ENCODE measurements around the gene TRIM34. TPM values are rescaled to one million over a fixed set of nuclear protein-coding genes. Genes with fewer than 3 reads are reported as not detected.

Gene TRIM34
- total RNA-seq, 1 donor from 2014 or later, result 9.7 TPM

GRCh38 chr11:5683620-5684019 is 58.8 kb downstream of the TRIM34 start:
- intact Hi-C loops (cut with micrococcal nuclease), result loop anchor here (1.0 to 2.0 kb wide), 10 partner anchors 17 to 1075 kb away; partner anchors contain the start of genes FHIP1B, MRPL17, OR52N2 and SMPD1

GRCh38 chr11:5684036-5684645 is 59.3 kb downstream of the TRIM34 start:
- intact Hi-C loops (cut with micrococcal nuclease), result loop anchor here (1.0 to 2.0 kb wide), 10 partner anchors 17 to 1075 kb away; partner anchors contain the start of genes FHIP1B, MRPL17, OR52N2 and SMPD1

- intact Hi-C loops (cut with micrococcal nuclease), result loop anchor here (1.0 to 5.0 kb wide), 13 partner anchors 16 to 1076 kb away; partner anchors contain the start of genes ARFIP2, CAVIN3, FHIP1B and MRPL17
Measured at GRCh38 chr11:5684646-5685362, 60.0 kb downstream of the TRIM34 start, which contains the start of gene TRIM5. TSS of gene TRIM5 (minus strand) at chr11:5685074. CDS start at chr11:5680177, 4,897 bp downstream.

- intact Hi-C loops (cut with micrococcal nuclease), result loop anchor here (5.0 kb wide), 2 partner anchors 636 to 1061 kb away; partner anchors contain the start of gene CAVIN3
Measured at GRCh38 chr11:5686426-5686825, 61.6 kb downstream of the TRIM34 start.

GRCh38 chr11:5688482-5688881 is 63.7 kb downstream of the TRIM34 start:
- intact Hi-C loops (cut with micrococcal nuclease), result loop anchor here (2.0 to 5.0 kb wide), 3 partner anchors 634 to 1059 kb away; partner anchors contain the start of genes CAVIN3 and TAF10

GRCh38 chr11:5689551-5689983 is 64.8 kb downstream of the TRIM34 start, which contains the start of gene TRIM22:
TSS of gene TRIM22 (plus strand) at chr11:5689790. CDS start at chr11:5696233, 6,443 bp downstream.
- intact Hi-C loops (cut with micrococcal nuclease), result loop anchor here (1.0 to 5.0 kb wide), 5 partner anchors 65 to 1058 kb away; partner anchors contain the start of genes CAVIN3 and TAF10

GRCh38 chr11:5690216-5690615 is 65.4 kb downstream of the TRIM34 start:
- intact Hi-C loops (cut with micrococcal nuclease), result loop anchor here (5.0 kb wide), 2 partner anchors 48 to 1298 kb away; partner anchors contain the start of gene TRIM21

GRCh38 chr11:5690736-5691135 is 65.9 kb downstream of the TRIM34 start:
- intact Hi-C loops (cut with micrococcal nuclease), result loop anchor here (5.0 kb wide), 2 partner anchors 48 to 1298 kb away; partner anchors contain the start of gene TRIM21

- intact Hi-C loops (cut with micrococcal nuclease), result loop anchor here (5.0 kb wide), 2 partner anchors 49 to 1299 kb away; partner anchors contain the start of gene TRIM21
Measured at GRCh38 chr11:5691238-5691963, 66.6 kb downstream of the TRIM34 start.

GRCh38 chr11:5691964-5692361 is 67.2 kb downstream of the TRIM34 start:
- intact Hi-C loops (cut with micrococcal nuclease), result loop anchor here (5.0 kb wide), 2 partner anchors 50 to 1300 kb away; partner anchors contain the start of gene TRIM21

Other genes with a start within 250 kb of the TRIM34 start
- gene OR51M1, start 241.2 kb upstream of the TRIM34 start, total RNA-seq, result not detected in 2 replicates
- gene OR51Q1, start 202.9 kb upstream of the TRIM34 start, total RNA-seq, result not detected in 2 replicates
- gene OR51I1, start 183.5 kb upstream of the TRIM34 start, total RNA-seq, result not detected in 2 replicates
- not detected in 2 replicates for gene OR51I2, start 175.7 kb upstream of the TRIM34 start, total RNA-seq
- gene OR52D1, start 136.3 kb upstream of the TRIM34 start, total RNA-seq, result not detected in 2 replicates
- 0.20 TPM in 1 of 2 replicates, not detected in the other for gene UBQLN3, start 115.0 kb upstream of the TRIM34 start, total RNA-seq
- 0.12 and 0.34 TPM in 2 replicates for gene UBQLNL, start 108.3 kb upstream of the TRIM34 start, total RNA-seq
- 0.20 TPM in 1 of 2 replicates, not detected in the other for gene OR52H1, start 76.5 kb upstream of the TRIM34 start, total RNA-seq
- gene OR52B6, start 44.1 kb upstream of the TRIM34 start, total RNA-seq, result not detected in 2 replicates
- gene TRIM6, start 28.4 kb upstream of the TRIM34 start, total RNA-seq, result 0.07 and 0.10 TPM in 2 replicates
- gene TRIM5, start 60.1 kb downstream of the TRIM34 start, total RNA-seq, result 22.1 and 24.0 TPM in 2 replicates
- gene TRIM22, start 64.8 kb downstream of the TRIM34 start, total RNA-seq, result 280 and 282 TPM in 2 replicates
- 0.17 and 0.37 TPM in 2 replicates for gene OR56B1, start 111.4 kb downstream of the TRIM34 start, total RNA-seq
- gene OR52N4, start 129.2 kb downstream of the TRIM34 start, total RNA-seq, result 1.1 and 1.9 TPM in 2 replicates
- gene OR52N5, start 158.4 kb downstream of the TRIM34 start, total RNA-seq, result not detected in 2 replicates
- gene OR52N1, start 166.3 kb downstream of the TRIM34 start, total RNA-seq, result not detected in 2 replicates
- not detected in 2 replicates for gene OR52N2, start 183.9 kb downstream of the TRIM34 start, total RNA-seq
- not detected in 2 replicates for gene OR52E6, start 216.9 kb downstream of the TRIM34 start, total RNA-seq
- not detected in 2 replicates for gene OR52E8, start 232.7 kb downstream of the TRIM34 start, total RNA-seq

All from T-helper 1 cell treated with Interleukin-12 subunit alpha and Interleukin-12 subunit beta and Interleukin-4 antibody, amounts not matched to agents 30 ng/mL and 1 ng/mL, for 36 hours (primary cell).